ENCODE results near the gene GMDS.

DNA sequence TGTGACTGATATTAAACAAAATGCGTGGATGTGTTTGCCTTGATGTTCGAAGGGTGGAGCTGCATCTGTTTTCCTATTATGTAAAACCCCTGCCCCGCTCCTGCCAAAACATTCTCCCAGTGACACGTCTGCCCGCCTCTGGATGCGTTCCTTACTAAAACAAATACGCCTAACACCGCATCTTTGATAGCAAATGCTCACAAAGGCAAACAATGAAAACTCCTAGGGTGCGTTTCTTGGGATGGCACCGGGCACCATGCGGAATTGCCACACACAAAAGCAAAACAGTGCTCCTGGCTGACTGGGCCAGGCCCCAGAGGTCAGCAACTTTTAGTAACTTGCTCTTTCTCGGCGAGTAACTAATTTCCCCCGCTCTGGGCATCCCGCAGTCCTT lies 644.6 kb downstream of the GMDS start:
- TF ChIP-seq, protein P1, sequence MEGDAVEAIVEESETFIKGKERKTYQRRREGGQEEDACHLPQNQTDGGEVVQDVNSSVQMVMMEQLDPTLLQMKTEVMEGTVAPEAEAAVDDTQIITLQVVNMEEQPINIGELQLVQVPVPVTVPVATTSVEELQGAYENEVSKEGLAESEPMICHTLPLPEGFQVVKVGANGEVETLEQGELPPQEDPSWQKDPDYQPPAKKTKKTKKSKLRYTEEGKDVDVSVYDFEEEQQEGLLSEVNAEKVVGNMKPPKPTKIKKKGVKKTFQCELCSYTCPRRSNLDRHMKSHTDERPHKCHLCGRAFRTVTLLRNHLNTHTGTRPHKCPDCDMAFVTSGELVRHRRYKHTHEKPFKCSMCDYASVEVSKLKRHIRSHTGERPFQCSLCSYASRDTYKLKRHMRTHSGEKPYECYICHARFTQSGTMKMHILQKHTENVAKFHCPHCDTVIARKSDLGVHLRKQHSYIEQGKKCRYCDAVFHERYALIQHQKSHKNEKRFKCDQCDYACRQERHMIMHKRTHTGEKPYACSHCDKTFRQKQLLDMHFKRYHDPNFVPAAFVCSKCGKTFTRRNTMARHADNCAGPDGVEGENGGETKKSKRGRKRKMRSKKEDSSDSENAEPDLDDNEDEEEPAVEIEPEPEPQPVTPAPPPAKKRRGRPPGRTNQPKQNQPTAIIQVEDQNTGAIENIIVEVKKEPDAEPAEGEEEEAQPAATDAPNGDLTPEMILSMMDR (IDR thresholded peaks at IDR 0.05; ENCODE audit: borderline replicate concordance, extremely low read depth, low read length, poor library complexity, severe bottlenecking): no peak
- TF ChIP-seq EZH2 (IDR thresholded peaks at IDR 0.05; ENCODE audit: borderline replicate concordance, low read depth, low read length, severe bottlenecking): no peak

Measured in DND-41 (cell line).